NCI-H524 (cell line): ENCODE data around the gene CAMTA1.
A peak's percentile ranks its signal among the peaks of the same experiment; 100 is the strongest.

Source experiments
- DNase-seq, 2 experiments: peaks; one replicate each; lab custom pipeline; 2025; lab: John Stamatoyannopoulos, UW

Gene CAMTA1

GRCh38 chr1:7558481-7558880 is 773.2 kb downstream of the CAMTA1 start:
- no peak for DNase-seq

- DNase-seq: peak in 1 of 2 experiments; percentile 19
Measured at GRCh38 chr1:7558921-7559869, 773.9 kb downstream of the CAMTA1 start.

- no peak for DNase-seq
Measured at GRCh38 chr1:7560128-7560527, 774.9 kb downstream of the CAMTA1 start.

DNA sequence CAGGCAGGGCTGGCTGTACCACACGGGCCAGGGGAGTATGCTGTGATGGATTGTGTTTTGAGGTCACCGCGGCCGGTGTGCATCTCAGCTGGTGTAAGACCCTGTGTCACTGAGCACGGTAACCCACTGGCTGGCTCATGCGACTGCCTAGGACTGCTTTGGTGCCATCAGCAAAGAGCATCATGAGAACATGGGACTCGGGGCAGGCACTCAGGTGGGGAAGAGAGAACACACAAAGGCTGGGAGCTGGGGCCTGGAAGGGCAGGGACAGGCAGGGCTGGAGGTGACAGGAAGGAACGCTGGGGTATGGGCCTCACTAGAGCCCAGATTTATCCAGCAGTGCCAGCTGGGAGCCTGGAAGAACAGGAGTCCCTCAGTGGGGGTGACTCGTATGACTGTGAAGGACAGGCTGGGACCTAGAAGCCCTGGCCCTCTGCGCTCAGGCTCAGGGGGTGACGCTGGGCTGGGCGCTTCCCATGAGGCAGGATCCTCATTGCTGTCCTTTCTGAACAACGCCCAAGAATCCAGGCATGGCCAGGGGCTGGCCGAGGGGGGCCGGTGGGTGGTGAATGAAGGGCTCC is 775.4 kb downstream of the CAMTA1 start:
- no peak for DNase-seq

- peak in 1 of 2 experiments; percentile 26 for DNase-seq
Measured at GRCh38 chr1:7561331-7561921, 776.2 kb downstream of the CAMTA1 start.

GRCh38 chr1:7561936-7562728 is 776.9 kb downstream of the CAMTA1 start:
- no peak for DNase-seq

GRCh38 chr1:7562729-7563605 is 777.7 kb downstream of the CAMTA1 start:
- no peak for DNase-seq

- no peak for DNase-seq
Measured at GRCh38 chr1:7564137-7564536, 778.9 kb downstream of the CAMTA1 start.

DNA sequence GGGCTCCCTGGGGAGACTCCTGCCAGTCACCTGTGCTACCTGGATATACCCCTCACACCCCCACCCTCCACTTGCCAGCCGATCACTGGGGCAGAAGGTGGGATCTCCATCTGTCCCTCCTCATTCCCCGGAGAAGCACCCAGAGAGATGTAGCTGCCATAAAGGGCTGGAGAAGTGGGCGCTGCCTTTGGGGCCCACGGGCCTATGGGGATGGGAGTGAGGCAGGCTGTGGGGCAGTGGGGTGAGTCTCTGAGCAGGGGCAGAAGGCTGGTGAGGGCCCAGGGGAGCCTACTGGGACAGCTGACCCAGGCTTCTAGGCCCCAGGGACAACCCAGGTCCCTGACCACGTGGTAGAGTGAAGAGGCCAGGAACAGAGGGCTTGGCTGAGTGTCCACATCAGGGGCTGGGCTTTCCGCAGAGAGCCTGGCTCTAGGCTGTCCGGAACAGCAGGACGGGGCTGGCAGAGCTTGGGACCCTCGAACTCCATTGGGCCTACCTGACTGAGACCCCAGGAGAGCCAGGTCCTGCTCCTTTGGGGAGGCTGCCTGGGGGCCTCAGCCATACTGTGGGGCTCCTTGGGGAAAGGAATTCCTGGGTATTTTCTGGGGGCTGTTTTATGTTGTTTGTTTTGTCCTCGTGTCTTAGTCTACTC is 780.0 kb downstream of the CAMTA1 start:
- DNase-seq: no peak

GRCh38 chr1:7566417-7567375 is 781.4 kb downstream of the CAMTA1 start:
- DNase-seq: no peak

DNA sequence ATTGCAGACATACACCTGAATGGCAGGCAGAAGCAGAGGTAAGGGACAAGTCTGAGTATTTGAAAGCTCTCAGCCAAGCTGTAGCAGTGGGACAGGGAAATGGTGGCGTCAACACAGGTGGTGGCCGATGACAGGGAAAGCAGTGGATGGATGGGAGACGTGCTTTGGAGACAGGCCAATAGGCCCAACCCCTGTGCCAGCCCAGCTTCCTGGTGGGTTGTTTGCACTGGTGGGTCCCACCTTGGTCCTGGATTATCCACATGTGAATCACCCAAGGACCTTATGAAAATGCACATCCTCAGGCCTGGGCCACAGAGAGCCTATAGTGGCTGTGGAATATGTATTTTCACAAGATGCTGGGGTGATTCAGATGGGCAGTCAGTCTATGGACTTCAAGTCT is 782.1 kb downstream of the CAMTA1 start:
- DNase-seq: no peak

- DNase-seq: no peak
Measured at GRCh38 chr1:7568053-7568452, 782.8 kb downstream of the CAMTA1 start.

DNA sequence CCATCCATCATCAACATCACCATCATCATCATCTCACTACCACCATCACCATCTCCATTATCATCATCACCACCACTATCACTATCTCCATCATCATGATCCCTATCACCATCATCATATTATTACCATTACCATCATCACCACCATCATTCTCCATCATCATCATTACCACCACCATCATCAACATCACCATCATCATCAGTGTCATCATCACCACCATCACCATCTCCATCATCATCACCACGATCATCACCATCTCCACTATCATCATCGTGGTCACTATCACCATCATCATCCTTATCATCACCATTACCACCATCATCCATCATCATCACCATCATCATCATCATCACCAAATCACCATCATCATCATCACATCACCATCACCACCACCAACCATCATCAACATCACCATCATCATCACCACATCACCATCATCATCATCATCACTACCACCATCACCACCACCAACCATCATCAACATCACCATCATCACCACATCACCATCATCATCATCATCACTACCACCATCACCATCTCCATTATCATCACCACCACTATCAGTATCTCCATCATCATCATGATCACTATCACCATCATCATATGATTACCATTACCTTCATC is 783.8 kb downstream of the CAMTA1 start:
- DNase-seq: no peak

- no peak for DNase-seq
Measured at GRCh38 chr1:7570311-7570710, 785.1 kb downstream of the CAMTA1 start.

- no peak for DNase-seq
Measured at GRCh38 chr1:7572654-7573152, 787.4 kb downstream of the CAMTA1 start.

DNA sequence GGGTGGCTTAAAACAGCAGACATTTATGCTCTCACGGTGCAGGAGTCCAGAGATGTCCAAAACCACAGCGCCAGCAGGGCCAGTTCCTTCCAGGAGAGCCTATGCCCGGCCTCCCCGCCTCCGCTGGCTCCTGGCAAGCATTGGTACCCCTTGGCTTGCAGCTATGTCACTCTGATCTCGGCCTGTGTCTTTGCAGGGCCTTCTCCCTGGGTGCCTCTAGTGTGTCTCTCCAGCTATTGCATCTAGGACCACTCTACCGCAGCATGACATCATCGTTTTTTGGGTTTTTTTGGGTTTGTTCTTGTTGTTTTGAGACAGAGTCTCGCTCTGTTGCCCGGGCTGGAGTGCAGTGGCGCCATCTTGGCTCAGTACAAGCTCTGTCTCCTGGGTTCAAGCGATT is 788.2 kb downstream of the CAMTA1 start:
- no peak for DNase-seq

GRCh38 chr1:7574121-7575040 is 789.1 kb downstream of the CAMTA1 start:
- DNase-seq: no peak

DNA sequence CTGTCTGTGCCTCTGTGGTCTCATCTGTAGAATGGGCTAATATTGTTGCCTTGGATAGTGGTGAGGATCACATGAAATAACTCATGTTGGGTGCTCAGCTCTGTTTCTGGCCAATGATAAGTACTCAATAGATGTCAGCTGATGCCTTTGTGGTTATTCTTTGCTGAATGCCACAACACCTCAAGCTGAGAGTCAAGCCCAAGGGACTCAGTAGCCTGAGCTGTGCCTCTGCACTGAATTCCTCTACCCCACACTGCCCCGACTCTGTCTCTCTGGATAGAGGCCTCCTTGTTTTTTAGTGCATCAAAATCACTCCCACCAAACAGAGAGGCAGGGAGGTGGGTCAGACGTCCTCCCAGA is 789.8 kb downstream of the CAMTA1 start:
- DNase-seq: no peak
